BJ (cell line): ENCODE results near the gene SANBR. TPM values are rescaled to one million over a fixed set of nuclear protein-coding genes. Genes with fewer than 3 reads are reported as not detected.

Source experiments
- CTCF ChIA-PET: fragments of 350-600 bp; formaldehyde crosslinking; extraction: SDS; loops from one replicate; lab custom pipeline; 2021; ENCODE audit warnings: antibody characterized with exemption, inconsistent platforms; lab: Yijun Ruan, JAX
- POLR2A ChIA-PET: fragments of 300-600 bp; sonication (Branson Sonifier 250); formaldehyde crosslinking; extraction: SDS; loops from one replicate; lab custom pipeline; 2021; ENCODE audit warnings: antibody characterized with exemption; lab: Charles Lee
- DNase-seq: peaks from one replicate; pipeline ENCODE4 v3.0.0-alpha.2; 2011; ENCODE audit warnings: low read depth
- H3K27me3 ChIP-seq: 2 replicates; pipeline ENCODE4 v1.6.0; 2011; ENCODE audit warnings: low read length; ENCODE audit not compliant: control insufficient read depth, insufficient read depth
- H3K36me3 ChIP-seq: 2 replicates; pipeline ENCODE4 v1.5.1; 2011; ENCODE audit warnings: low read length; ENCODE audit not compliant: control insufficient read depth, insufficient read depth
- H3K4me3 ChIP-seq: 2 replicates; pipeline ENCODE4 v1.5.1; 2011; ENCODE audit warnings: low read depth, mild to moderate bottlenecking, control low read depth, low read length
- polyA plus RNA-seq: library from polyadenylated mRNA; depleted of rRNA; stranded (reverse); fragments of >200 nt; gene quantifications from 2 replicates; pipeline ENCODE4 v1.2.3, GENCODE V29; 2011; rRNA removed
- TF ChIP-seq, protein P1 (sequence below): IDR thresholded peaks from 2 replicates; pipeline ENCODE4 v1.5.1; 2011; ENCODE audit warnings: low read depth, mild to moderate bottlenecking, control low read depth, inconsistent platforms, low read length, moderate library complexity; ENCODE audit not compliant: insufficient read depth

Gene SANBR
- polyA plus RNA-seq, 1 experiment, result 2.8 TPM

DNA sequence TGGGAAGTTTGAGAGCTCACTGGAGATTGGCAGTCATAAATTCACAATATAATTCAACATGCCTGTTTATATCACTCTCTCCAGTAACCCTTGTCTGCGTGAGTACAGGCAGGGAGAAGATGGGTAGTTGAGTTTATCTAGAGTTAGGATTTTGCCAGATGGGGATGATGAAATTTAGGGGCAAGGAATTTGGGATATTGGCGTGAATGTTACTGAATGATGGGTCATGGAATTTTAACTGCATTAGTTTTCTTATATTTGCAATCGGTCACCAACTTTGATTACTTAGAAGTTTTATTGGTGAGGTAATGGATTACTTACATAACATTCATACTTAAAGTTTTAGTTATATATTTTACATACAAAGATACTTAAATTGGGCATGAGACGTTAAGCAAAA, 35.1 kb downstream of the SANBR start:
- ChIA-PET CTCF (no interaction called here), POLR2A (no interaction called here)
- DNase-seq, result no peak
- TF ChIP-seq, protein P1, sequence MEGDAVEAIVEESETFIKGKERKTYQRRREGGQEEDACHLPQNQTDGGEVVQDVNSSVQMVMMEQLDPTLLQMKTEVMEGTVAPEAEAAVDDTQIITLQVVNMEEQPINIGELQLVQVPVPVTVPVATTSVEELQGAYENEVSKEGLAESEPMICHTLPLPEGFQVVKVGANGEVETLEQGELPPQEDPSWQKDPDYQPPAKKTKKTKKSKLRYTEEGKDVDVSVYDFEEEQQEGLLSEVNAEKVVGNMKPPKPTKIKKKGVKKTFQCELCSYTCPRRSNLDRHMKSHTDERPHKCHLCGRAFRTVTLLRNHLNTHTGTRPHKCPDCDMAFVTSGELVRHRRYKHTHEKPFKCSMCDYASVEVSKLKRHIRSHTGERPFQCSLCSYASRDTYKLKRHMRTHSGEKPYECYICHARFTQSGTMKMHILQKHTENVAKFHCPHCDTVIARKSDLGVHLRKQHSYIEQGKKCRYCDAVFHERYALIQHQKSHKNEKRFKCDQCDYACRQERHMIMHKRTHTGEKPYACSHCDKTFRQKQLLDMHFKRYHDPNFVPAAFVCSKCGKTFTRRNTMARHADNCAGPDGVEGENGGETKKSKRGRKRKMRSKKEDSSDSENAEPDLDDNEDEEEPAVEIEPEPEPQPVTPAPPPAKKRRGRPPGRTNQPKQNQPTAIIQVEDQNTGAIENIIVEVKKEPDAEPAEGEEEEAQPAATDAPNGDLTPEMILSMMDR, result no peak
- H3K36me3 ChIP-seq, result no peaks in the 10 kb centered on the region
- H3K4me3 ChIP-seq, result no peak overlapping the region
- no peaks in the 10 kb centered on the region for H3K27me3 ChIP-seq

DNA sequence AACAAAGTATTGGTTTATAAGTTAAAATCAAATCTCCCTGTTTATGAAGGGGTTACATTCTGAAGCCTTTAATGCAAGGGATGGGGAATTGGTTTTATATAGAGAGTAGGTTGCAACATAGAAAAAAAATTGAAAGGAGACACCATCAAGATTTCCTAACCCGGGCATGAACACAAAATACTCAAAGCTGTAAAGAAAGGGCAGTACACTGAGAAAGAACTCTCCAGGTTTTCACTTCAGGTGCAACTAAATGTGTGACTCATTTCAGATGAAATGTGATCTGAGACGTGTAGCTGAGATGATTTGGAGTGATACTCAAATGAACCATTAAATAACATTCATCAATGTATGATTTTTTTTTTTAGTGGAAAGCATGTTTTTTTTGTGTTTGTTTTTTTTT, 43.6 kb downstream of the SANBR start:
- ChIA-PET POLR2A (no interaction called here), CTCF (no interaction called here)
- TF ChIP-seq, protein P1, result no peak
- no peak overlapping the region for H3K4me3 ChIP-seq
- DNase-seq, result no peak
- H3K36me3 ChIP-seq, result no peaks in the 10 kb centered on the region
- no peaks in the 10 kb centered on the region for H3K27me3 ChIP-seq

DNA sequence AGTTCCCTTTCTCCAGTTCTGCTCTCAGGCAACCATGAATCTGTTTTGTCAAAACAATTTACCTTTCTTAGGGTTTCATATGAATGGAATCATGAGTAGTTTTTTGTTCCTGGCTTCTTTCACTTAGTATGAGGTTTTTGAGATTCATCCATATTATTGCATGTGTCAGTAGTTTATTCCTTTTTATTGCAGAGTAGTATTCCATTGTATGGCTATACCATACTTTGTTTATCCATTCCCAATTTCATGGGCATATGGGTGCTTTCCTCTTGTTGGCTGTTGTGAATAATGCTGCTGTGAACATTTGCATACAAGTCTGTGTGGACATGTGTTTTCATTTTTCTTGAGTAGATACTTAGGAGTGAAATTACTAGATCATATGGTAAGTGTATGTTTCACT, 46.0 kb downstream of the SANBR start:
- no peaks in the 10 kb centered on the region for H3K36me3 ChIP-seq
- TF ChIP-seq, protein P1, result no peak
- ChIA-PET CTCF (no interaction called here), POLR2A (no interaction called here)
- no peaks in the 10 kb centered on the region for H3K27me3 ChIP-seq
- DNase-seq, result no peak
- no peak overlapping the region for H3K4me3 ChIP-seq

DNA sequence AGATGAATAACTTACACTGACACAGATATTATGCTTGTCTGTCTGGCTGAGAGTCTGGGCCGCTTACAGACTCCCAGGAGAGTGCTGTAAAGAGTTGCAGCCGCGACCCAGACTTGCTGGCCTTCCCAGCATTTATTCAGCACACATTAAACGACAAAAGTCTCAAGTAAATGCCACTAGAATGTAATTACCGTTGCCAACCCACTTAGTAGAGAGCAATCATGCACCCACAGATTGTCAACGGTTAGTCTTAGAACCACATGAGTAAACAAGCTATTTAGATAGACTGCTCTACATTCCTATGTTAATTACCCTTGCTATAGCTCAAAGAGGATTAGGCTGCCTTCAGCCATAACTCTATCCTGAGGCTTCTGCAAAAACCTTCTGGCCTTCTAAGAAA, 48.5 kb downstream of the SANBR start:
- no peak for DNase-seq
- ChIA-PET POLR2A (interaction anchor here (0.6 kb wide), 1 partner anchor 210 kb away, joined by 3 read pairs; no protein-coding TSS in a partner anchor), CTCF (no interaction called here)
- Histone ChIP-seq H3K36me3 (no peaks in the 10 kb centered on the region), H3K27me3 (no peaks in the 10 kb centered on the region), H3K4me3 (no peak overlapping the region)
- TF ChIP-seq, protein P1, result no peak

Other genes with a start within 250 kb of the SANBR start
- 0.99 and 2.2 TPM in 2 replicates for gene REL, start 184.3 kb upstream of the SANBR start, polyA plus RNA-seq
- gene PEX13, start 48.2 kb upstream of the SANBR start, polyA plus RNA-seq, result 11.7 and 25.1 TPM in 2 replicates
- 4.1 and 8.0 TPM in 2 replicates for gene PUS10, start 47.6 kb upstream of the SANBR start, polyA plus RNA-seq
- gene C2orf74, start 96.3 kb downstream of the SANBR start, polyA plus RNA-seq, result 6.5 and 19.5 TPM in 2 replicates